SK-N-SH treated with all-trans-retinoic acid at 6 μM for 48 hours (cell line): ENCODE measurements around the gene PAK6.

ENCODE experiments used
- ATAC-seq: fragments of 200-7000 bp; cut with Tn5 transposase; 3 replicates; pipeline ENCODE4 v1.9.1; 2020; ENCODE audit warnings: mild to moderate bottlenecking, moderate library complexity
- ARNTL ChIP-seq: fragments of 450-650 bp; formaldehyde crosslinking; IDR thresholded peaks from 2 replicates; pipeline ENCODE4 v1.5.0; 2020; ENCODE audit warnings: low read depth, mild to moderate bottlenecking, moderate library complexity, borderline replicate concordance
- BACH2 ChIP-seq: fragments of 250-450 bp; sonication (Bioruptor Pico); IDR thresholded peaks from 2 replicates; pipeline ENCODE4 v1.9.0; 2021; ENCODE audit warnings: mild to moderate bottlenecking, borderline replicate concordance
- CSDC2 ChIP-seq: fragments of 250-450 bp; sonication (Bioruptor Pico); IDR thresholded peaks from 2 replicates; pipeline ENCODE4 v1.5.0; 2020; ENCODE audit warnings: mild to moderate bottlenecking, moderate library complexity
- ESRRG ChIP-seq: fragments of 250-450 bp; sonication (Bioruptor Pico); IDR thresholded peaks from 2 replicates; pipeline ENCODE4 v1.6.1; 2021; ENCODE audit warnings: mild to moderate bottlenecking
- ISL1 ChIP-seq: fragments of 250-450 bp; sonication (Bioruptor Pico); IDR thresholded peaks from 2 replicates; pipeline ENCODE4 v2.1.2; 2022; ENCODE audit warnings: mild to moderate bottlenecking, moderate library complexity
- OSR1 ChIP-seq: fragments of 250-450 bp; sonication (Bioruptor Pico); IDR thresholded peaks from 2 replicates; pipeline ENCODE4 v1.8.0; 2022; ENCODE audit warnings: moderate library complexity, mild to moderate bottlenecking, inconsistent platforms
- PPARA ChIP-seq: fragments of 250-450 bp; sonication (Bioruptor Pico); IDR thresholded peaks from 2 replicates; pipeline ENCODE4 v1.5.0; 2020; ENCODE audit warnings: mild to moderate bottlenecking, borderline replicate concordance
- RARB ChIP-seq: fragments of 250-450 bp; sonication (Bioruptor Pico); IDR thresholded peaks from 2 replicates; pipeline ENCODE4 v1.8.0; 2021; ENCODE audit warnings: mild to moderate bottlenecking, moderate library complexity
- SNAI2 ChIP-seq: fragments of 250-450 bp; sonication (Bioruptor Pico); IDR thresholded peaks from 2 replicates; pipeline ENCODE4 v1.5.0; 2020; ENCODE audit warnings: mild to moderate bottlenecking, moderate library complexity
- TCF4 ChIP-seq: fragments of 250-450 bp; sonication (Bioruptor Pico); IDR thresholded peaks from 2 replicates; pipeline ENCODE4 v1.8.0; 2021; ENCODE audit warnings: mild to moderate bottlenecking, moderate library complexity, borderline replicate concordance
- TOX ChIP-seq: fragments of 250-450 bp; sonication (Bioruptor Pico); IDR thresholded peaks from 2 replicates; pipeline ENCODE4 v1.8.0; 2021; ENCODE audit warnings: mild to moderate bottlenecking, moderate library complexity, borderline replicate concordance
- ZC3H10 ChIP-seq: fragments of 250-450 bp; sonication (Bioruptor Pico); IDR thresholded peaks from 2 replicates; pipeline ENCODE4 v1.5.1; 2021; ENCODE audit warnings: mild to moderate bottlenecking, moderate library complexity
- ZFP3 ChIP-seq: fragments of 250-450 bp; sonication (Bioruptor Pico); IDR thresholded peaks from 2 replicates; pipeline ENCODE4 v1.5.0; 2020; ENCODE audit warnings: mild to moderate bottlenecking, moderate library complexity
- ZNF565 ChIP-seq: fragments of 450-650 bp; formaldehyde crosslinking; conservative IDR thresholded peaks from 2 replicates; pipeline ENCODE4 v1.5.0; 2020; ENCODE audit warnings: low read depth, mild to moderate bottlenecking, moderate library complexity
- ZNF70 ChIP-seq: fragments of 450-650 bp; formaldehyde crosslinking; IDR thresholded peaks from 2 replicates; pipeline ENCODE4 v1.5.0; 2020; ENCODE audit warnings: mild to moderate bottlenecking, moderate library complexity
- ZNF8 ChIP-seq: fragments of 450-650 bp; formaldehyde crosslinking; IDR thresholded peaks from 2 replicates; pipeline ENCODE4 v1.5.0; 2020; ENCODE audit warnings: mild to moderate bottlenecking, moderate library complexity
- TF ChIP-seq, protein P1 (sequence below): fragments of 250-450 bp; sonication (Bioruptor Pico); IDR thresholded peaks from 2 replicates; pipeline ENCODE4 v1.5.1; 2020; ENCODE audit warnings: low read depth, mild to moderate bottlenecking, moderate library complexity
- TF ChIP-seq, protein P2 (sequence below): fragments of 250-450 bp; sonication (Bioruptor Pico); IDR thresholded peaks from 2 replicates; pipeline ENCODE4 v1.5.0; 2020; ENCODE audit warnings: mild to moderate bottlenecking, moderate library complexity
- TF ChIP-seq, protein P3 (sequence below): fragments of 250-450 bp; sonication (Bioruptor Pico); IDR thresholded peaks from 2 replicates; pipeline ENCODE4 v1.8.0; 2020; ENCODE audit warnings: mild to moderate bottlenecking, moderate library complexity, borderline replicate concordance
- TF ChIP-seq, protein P4 (sequence below): fragments of 250-450 bp; sonication (Bioruptor Pico); IDR thresholded peaks from 2 replicates; pipeline ENCODE4 v1.5.1; 2021; ENCODE audit warnings: mild to moderate bottlenecking, moderate library complexity
- TF ChIP-seq, protein P5 (sequence below): fragments of 250-450 bp; sonication (Bioruptor Pico); IDR thresholded peaks from 2 replicates; pipeline ENCODE4 v1.8.0; 2021; ENCODE audit warnings: low read depth, mild to moderate bottlenecking, moderate library complexity, borderline replicate concordance

Gene PAK6

DNA sequence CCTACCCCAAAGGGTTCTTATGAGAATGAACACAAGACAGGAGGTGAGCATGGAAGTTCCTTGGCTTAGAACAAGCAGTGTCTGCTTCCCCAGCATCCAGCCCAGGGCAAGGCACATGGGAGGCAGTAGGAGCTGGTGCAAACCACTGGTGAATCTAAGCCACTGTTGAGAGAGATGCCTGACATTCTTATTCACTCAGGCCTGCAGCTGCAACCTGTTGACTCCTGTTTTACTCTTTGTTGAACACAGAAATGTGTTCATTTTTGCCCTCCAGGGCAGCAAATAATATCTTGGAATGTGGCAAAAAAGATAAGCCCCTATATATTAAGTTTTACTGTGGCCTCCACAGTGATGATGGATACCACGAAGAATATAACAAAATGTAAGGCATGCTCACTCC, 8.9 kb upstream of the PAK6 start:
- TF ChIP-seq CSDC2 (CRISPR knock-in tag) = no peak
- TF ChIP-seq ARNTL (CRISPR knock-in tag) = no peak
- no peak for TF ChIP-seq ZNF565 (CRISPR knock-in tag)
- TF ChIP-seq, protein P1, sequence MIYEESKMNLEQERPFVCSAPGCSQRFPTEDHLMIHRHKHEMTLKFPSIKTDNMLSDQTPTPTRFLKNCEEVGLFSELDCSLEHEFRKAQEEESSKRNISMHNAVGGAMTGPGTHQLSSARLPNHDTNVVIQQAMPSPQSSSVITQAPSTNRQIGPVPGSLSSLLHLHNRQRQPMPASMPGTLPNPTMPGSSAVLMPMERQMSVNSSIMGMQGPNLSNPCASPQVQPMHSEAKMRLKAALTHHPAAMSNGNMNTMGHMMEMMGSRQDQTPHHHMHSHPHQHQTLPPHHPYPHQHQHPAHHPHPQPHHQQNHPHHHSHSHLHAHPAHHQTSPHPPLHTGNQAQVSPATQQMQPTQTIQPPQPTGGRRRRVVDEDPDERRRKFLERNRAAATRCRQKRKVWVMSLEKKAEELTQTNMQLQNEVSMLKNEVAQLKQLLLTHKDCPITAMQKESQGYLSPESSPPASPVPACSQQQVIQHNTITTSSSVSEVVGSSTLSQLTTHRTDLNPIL (CRISPR knock-in tag) = no peak
- TF ChIP-seq, protein P2, sequence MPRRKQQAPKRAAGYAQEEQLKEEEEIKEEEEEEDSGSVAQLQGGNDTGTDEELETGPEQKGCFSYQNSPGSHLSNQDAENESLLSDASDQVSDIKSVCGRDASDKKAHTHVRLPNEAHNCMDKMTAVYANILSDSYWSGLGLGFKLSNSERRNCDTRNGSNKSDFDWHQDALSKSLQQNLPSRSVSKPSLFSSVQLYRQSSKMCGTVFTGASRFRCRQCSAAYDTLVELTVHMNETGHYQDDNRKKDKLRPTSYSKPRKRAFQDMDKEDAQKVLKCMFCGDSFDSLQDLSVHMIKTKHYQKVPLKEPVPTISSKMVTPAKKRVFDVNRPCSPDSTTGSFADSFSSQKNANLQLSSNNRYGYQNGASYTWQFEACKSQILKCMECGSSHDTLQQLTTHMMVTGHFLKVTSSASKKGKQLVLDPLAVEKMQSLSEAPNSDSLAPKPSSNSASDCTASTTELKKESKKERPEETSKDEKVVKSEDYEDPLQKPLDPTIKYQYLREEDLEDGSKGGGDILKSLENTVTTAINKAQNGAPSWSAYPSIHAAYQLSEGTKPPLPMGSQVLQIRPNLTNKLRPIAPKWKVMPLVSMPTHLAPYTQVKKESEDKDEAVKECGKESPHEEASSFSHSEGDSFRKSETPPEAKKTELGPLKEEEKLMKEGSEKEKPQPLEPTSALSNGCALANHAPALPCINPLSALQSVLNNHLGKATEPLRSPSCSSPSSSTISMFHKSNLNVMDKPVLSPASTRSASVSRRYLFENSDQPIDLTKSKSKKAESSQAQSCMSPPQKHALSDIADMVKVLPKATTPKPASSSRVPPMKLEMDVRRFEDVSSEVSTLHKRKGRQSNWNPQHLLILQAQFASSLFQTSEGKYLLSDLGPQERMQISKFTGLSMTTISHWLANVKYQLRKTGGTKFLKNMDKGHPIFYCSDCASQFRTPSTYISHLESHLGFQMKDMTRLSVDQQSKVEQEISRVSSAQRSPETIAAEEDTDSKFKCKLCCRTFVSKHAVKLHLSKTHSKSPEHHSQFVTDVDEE (CRISPR knock-in tag) = no peak
- TF ChIP-seq ESRRG = no peak
- no peak for TF ChIP-seq ZNF70 (CRISPR knock-in tag)
- no peak for ATAC-seq

DNA sequence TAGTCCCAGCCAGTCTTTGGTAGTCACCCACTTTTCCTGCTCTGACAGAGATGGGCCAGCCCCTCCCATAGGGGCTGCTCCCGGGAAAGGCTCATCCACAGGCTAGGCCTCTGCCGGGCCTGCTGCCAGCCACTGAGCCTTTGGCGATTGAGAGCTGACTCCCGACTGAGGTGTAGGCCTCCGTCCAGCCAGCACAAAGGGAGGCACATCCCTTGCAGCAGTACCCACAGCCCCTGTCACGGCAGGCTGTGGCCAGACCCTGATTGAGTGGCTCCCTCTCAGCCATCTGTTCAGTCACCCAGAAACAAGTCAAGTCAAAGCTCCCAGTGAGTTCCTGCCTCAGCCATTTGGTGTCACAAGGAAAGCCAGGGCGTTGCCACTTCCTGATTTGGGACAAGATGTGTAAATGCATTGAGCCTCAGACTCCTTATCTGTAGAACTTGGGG, 6.2 kb upstream of the PAK6 start:
- TF ChIP-seq ZC3H10 (no peak), TOX (CRISPR knock-in tag) (no peak), ZNF8 (CRISPR knock-in tag) (no peak), CSDC2 (CRISPR knock-in tag) (no peak), BACH2 (CRISPR knock-in tag) (no peak), TCF4 (CRISPR knock-in tag) (no peak), ESRRG (no peak), ZNF70 (CRISPR knock-in tag) (no peak), SNAI2 (CRISPR knock-in tag) (no peak), ISL1 (CRISPR knock-in tag) (no peak), ZNF565 (CRISPR knock-in tag) (no peak), ARNTL (CRISPR knock-in tag) (no peak), OSR1 (CRISPR knock-in tag) (no peak), RARB (CRISPR knock-in tag) (no peak), ZFP3 (CRISPR knock-in tag) (no peak)
- TF ChIP-seq, protein P3, sequence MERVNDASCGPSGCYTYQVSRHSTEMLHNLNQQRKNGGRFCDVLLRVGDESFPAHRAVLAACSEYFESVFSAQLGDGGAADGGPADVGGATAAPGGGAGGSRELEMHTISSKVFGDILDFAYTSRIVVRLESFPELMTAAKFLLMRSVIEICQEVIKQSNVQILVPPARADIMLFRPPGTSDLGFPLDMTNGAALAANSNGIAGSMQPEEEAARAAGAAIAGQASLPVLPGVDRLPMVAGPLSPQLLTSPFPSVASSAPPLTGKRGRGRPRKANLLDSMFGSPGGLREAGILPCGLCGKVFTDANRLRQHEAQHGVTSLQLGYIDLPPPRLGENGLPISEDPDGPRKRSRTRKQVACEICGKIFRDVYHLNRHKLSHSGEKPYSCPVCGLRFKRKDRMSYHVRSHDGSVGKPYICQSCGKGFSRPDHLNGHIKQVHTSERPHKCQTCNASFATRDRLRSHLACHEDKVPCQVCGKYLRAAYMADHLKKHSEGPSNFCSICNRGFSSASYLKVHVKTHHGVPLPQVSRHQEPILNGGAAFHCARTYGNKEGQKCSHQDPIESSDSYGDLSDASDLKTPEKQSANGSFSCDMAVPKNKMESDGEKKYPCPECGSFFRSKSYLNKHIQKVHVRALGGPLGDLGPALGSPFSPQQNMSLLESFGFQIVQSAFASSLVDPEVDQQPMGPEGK (CRISPR knock-in tag) = no peak
- TF ChIP-seq, protein P4, sequence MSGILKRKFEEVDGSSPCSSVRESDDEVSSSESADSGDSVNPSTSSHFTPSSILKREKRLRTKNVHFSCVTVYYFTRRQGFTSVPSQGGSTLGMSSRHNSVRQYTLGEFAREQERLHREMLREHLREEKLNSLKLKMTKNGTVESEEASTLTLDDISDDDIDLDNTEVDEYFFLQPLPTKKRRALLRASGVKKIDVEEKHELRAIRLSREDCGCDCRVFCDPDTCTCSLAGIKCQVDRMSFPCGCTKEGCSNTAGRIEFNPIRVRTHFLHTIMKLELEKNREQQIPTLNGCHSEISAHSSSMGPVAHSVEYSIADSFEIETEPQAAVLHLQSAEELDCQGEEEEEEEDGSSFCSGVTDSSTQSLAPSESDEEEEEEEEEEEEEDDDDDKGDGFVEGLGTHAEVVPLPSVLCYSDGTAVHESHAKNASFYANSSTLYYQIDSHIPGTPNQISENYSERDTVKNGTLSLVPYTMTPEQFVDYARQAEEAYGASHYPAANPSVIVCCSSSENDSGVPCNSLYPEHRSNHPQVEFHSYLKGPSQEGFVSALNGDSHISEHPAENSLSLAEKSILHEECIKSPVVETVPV (CRISPR knock-in tag) = no peak
- TF ChIP-seq, protein P5, sequence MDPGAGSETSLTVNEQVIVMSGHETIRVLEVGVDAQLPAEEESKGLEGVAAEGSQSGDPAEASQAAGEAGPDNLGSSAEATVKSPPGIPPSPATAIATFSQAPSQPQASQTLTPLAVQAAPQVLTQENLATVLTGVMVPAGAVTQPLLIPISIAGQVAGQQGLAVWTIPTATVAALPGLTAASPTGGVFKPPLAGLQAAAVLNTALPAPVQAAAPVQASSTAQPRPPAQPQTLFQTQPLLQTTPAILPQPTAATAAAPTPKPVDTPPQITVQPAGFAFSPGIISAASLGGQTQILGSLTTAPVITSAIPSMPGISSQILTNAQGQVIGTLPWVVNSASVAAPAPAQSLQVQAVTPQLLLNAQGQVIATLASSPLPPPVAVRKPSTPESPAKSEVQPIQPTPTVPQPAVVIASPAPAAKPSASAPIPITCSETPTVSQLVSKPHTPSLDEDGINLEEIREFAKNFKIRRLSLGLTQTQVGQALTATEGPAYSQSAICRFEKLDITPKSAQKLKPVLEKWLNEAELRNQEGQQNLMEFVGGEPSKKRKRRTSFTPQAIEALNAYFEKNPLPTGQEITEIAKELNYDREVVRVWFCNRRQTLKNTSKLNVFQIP (CRISPR knock-in tag) = no peak
- TF ChIP-seq, all 23 proteins: peak for 0
- ATAC-seq = no peak

DNA sequence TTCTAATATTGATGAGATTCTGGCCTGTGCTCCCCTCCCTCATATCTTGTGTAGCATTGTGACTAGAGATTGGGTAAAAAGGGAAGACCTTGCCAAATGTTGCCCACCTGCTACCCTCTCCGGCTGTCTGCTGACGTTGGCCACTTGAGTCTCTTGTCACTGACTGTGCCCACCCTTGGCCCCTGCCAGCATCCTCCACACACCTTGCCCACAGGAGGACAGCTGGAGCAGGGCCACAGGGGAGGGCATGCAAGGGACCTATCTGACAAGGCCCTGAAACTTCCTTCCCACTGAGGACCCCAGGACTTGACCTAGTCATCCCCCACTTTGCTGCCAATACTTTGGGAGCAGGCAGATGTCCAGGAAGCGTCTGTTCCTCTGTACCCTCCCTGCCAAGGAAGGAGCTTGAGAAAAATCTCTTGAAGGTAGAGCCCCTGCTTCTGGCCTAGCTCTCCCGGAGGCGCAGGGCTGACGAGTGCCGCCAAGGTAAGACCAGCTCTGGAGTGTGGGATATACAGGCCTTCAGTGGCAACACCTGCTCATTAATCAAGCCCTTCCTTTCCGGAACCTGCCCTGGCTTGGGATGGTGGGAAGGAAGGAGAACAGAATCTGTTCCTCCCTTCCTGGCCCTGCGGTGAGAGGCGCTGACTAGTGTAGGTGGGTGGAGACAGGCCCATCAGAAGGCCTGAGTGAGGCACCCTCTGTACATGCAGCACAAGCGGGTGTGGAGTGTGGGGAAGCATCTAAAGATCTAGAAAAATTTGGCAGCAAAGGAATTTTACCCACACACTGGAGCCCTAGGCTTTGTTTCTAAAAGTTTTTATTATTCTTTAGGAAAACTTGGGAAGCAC, 4.9 kb upstream of the PAK6 start:
- ATAC-seq = no peak
- no peak for TF ChIP-seq RARB (CRISPR knock-in tag)
- TF ChIP-seq, protein P4 (CRISPR knock-in tag) = no peak
- no peak for TF ChIP-seq PPARA (CRISPR knock-in tag)
- TF ChIP-seq OSR1 (CRISPR knock-in tag) = no peak
- TF ChIP-seq SNAI2 (CRISPR knock-in tag) = no peak
- TF ChIP-seq CSDC2 (CRISPR knock-in tag) = no peak
- TF ChIP-seq BACH2 (CRISPR knock-in tag) = no peak
- no peak for TF ChIP-seq TCF4 (CRISPR knock-in tag)
- TF ChIP-seq ZNF70 (CRISPR knock-in tag) = no peak
- TF ChIP-seq, protein P1 (CRISPR knock-in tag) = no peak
- no peak for TF ChIP-seq ZNF8 (CRISPR knock-in tag)
- no peak for TF ChIP-seq ARNTL (CRISPR knock-in tag)
- no peak for TF ChIP-seq TOX (CRISPR knock-in tag)
